Left ventricle myocardium inferior (tissue), 1 donor: ENCODE results near the gene NDNF. TPM values are rescaled to one million over a fixed set of nuclear protein-coding genes. Genes with fewer than 3 reads are reported as not detected.
A peak's percentile ranks its signal among the peaks of the same experiment; 100 is the strongest.

Experiments
- DNase-seq: peaks from one replicate; pipeline ENCODE4 v3.0.0-alpha.2; 2020
- H3K27ac ChIP-seq: fragments of 200-600 bp; replicated peaks from 2 replicates; pipeline ENCODE4 v1.8.0; 2021
- H3K27me3 ChIP-seq: fragments of 200-600 bp; 2 replicates; pipeline ENCODE4 v1.8.0; 2021; ENCODE audit warnings: low read depth
- H3K36me3 ChIP-seq: fragments of 200-600 bp; 2 replicates; pipeline ENCODE4 v1.8.0; 2021
- H3K4me1 ChIP-seq: fragments of 200-600 bp; 2 replicates; pipeline ENCODE4 v1.8.0; 2021
- H3K4me3 ChIP-seq: fragments of 200-600 bp; 2 replicates; pipeline ENCODE4 v1.8.0; 2021; ENCODE audit warnings: mild to moderate bottlenecking, moderate library complexity
- H3K9me3 ChIP-seq: fragments of 200-600 bp; replicated peaks from 2 replicates; pipeline ENCODE4 v1.8.0; 2021
- intact Hi-C: fragments of 100-400 bp; cut with micrococcal nuclease; formaldehyde crosslinking; loops from one replicate; pipeline ENCODE4 v1.11.0; 2022
- long read RNA-seq: library from polyadenylated mRNA; unstranded; transcript quantifications from one replicate; pipeline ENCODE4 v2.0.0, GENCODE V29; 2021
- total RNA-seq: library from RNA; stranded (reverse); fragmentation: NEBNext Ultra II Directional; extraction: Animal tissue kit (Norgen Biotek cat#: 25700); gene quantifications from one replicate; pipeline ENCODE4 v1.2.1, GENCODE V29; 2021
- TF ChIP-seq, protein P1 (sequence below): fragments of 200-600 bp; IDR thresholded peaks from 2 replicates; pipeline ENCODE4 v1.8.0; 2021; ENCODE audit warnings: antibody characterized with exemption, mild to moderate bottlenecking, borderline replicate concordance
- donor health status: DM: no; HTN: yes; CAD: no; lungs with severe emphysema.

The NDNF gene, protein sequence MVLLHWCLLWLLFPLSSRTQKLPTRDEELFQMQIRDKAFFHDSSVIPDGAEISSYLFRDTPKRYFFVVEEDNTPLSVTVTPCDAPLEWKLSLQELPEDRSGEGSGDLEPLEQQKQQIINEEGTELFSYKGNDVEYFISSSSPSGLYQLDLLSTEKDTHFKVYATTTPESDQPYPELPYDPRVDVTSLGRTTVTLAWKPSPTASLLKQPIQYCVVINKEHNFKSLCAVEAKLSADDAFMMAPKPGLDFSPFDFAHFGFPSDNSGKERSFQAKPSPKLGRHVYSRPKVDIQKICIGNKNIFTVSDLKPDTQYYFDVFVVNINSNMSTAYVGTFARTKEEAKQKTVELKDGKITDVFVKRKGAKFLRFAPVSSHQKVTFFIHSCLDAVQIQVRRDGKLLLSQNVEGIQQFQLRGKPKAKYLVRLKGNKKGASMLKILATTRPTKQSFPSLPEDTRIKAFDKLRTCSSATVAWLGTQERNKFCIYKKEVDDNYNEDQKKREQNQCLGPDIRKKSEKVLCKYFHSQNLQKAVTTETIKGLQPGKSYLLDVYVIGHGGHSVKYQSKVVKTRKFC
- total RNA-seq: 6.8 TPM
- long read RNA-seq, transcript NDNF-201 (4 exons, 2,885 nt): major isoform, 9 of 9 reads
- long read RNA-seq, partial matches to known transcripts: 0 of 9 reads
- long read RNA-seq, other reads (novel, unspliced or antisense): 0 of 9 reads

- intact Hi-C loops: no loop called here
- peak within 1 kb of the TSS; percentile 82 for H3K27ac ChIP-seq
- TF ChIP-seq, protein P1, sequence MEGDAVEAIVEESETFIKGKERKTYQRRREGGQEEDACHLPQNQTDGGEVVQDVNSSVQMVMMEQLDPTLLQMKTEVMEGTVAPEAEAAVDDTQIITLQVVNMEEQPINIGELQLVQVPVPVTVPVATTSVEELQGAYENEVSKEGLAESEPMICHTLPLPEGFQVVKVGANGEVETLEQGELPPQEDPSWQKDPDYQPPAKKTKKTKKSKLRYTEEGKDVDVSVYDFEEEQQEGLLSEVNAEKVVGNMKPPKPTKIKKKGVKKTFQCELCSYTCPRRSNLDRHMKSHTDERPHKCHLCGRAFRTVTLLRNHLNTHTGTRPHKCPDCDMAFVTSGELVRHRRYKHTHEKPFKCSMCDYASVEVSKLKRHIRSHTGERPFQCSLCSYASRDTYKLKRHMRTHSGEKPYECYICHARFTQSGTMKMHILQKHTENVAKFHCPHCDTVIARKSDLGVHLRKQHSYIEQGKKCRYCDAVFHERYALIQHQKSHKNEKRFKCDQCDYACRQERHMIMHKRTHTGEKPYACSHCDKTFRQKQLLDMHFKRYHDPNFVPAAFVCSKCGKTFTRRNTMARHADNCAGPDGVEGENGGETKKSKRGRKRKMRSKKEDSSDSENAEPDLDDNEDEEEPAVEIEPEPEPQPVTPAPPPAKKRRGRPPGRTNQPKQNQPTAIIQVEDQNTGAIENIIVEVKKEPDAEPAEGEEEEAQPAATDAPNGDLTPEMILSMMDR: no peak
- H3K4me1 ChIP-seq: peaks cover 24% of the 10 kb centered on the region
- no peaks in the 10 kb centered on the region for H3K36me3 ChIP-seq
- H3K9me3 ChIP-seq: no peaks in the 10 kb centered on the region
- H3K4me3 ChIP-seq: peak within 1 kb of the TSS; percentile 80
- H3K27me3 ChIP-seq: peaks cover 11% of the 10 kb centered on the region
- DNase-seq: peak; percentile 46
Measured at GRCh38 chr4:121072224-121073003, at the start of gene NDNF. TSS of gene NDNF (minus strand) at chr4:121072535. CDS start at chr4:121045837, 26,698 bp downstream.

- H3K36me3 ChIP-seq: no peaks in the 10 kb centered on the region
- H3K27me3 ChIP-seq: peaks cover 7% of the 10 kb centered on the region
- no peaks in the 10 kb centered on the region for H3K9me3 ChIP-seq
- intact Hi-C loops: no loop called here
- H3K27ac ChIP-seq: no peak overlapping the region
- TF ChIP-seq, protein P1: no peak
- DNase-seq: no peak
- H3K4me1 ChIP-seq: no peaks in the 10 kb centered on the region
- H3K4me3 ChIP-seq: no peak overlapping the region
Measured at GRCh38 chr4:121119715-121120114, 47.4 kb upstream of the NDNF start.

- intact Hi-C loops: no loop called here
- Histone ChIP-seq H3K27me3 (peaks cover 7% of the 10 kb centered on the region), H3K4me1 (no peaks in the 10 kb centered on the region), H3K27ac (no peak overlapping the region), H3K36me3 (no peaks in the 10 kb centered on the region), H3K4me3 (no peak overlapping the region), H3K9me3 (no peaks in the 10 kb centered on the region)
- TF ChIP-seq, protein P1: no peak
- no peak for DNase-seq
Measured at GRCh38 chr4:121118344-121118743, 46.0 kb upstream of the NDNF start.

- DNase-seq: no peak
- Histone ChIP-seq H3K27ac (no peak overlapping the region), H3K36me3 (no peaks in the 10 kb centered on the region), H3K4me3 (no peak overlapping the region), H3K27me3 (peaks cover 7% of the 10 kb centered on the region), H3K4me1 (no peaks in the 10 kb centered on the region), H3K9me3 (no peaks in the 10 kb centered on the region)
- intact Hi-C loops: no loop called here
- TF ChIP-seq, protein P1: no peak
Measured at GRCh38 chr4:121114756-121115155, 42.4 kb upstream of the NDNF start.

DNA sequence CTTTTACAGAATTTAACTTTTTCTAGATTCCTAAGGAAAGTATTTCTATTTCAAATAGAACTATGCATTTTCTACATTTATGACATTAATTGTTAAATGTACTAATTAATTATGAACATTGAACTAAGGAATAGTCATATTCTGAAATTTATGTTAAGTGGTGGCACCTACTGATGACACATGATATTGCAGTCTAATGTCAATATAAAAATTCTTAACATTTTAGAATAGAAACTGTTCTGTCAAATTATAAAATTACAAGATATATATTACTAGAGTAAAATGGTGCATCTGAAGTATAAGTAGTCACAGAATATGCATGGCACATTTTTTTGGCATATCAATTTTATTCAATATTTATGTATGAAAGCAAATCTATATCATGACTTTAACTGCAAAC lies 40.2 kb upstream of the NDNF start:
- no peak overlapping the region for H3K4me3 ChIP-seq
- H3K36me3 ChIP-seq: no peaks in the 10 kb centered on the region
- TF ChIP-seq, protein P1: peak; percentile 63
- H3K27me3 ChIP-seq: peaks cover 3% of the 10 kb centered on the region
- no peaks in the 10 kb centered on the region for H3K4me1 ChIP-seq
- DNase-seq: no peak
- intact Hi-C loops: no loop called here
- H3K27ac ChIP-seq: no peak overlapping the region
- no peaks in the 10 kb centered on the region for H3K9me3 ChIP-seq
